GM19463 (cell line): Measurements from ENCODE around the gene HOXB3.

Source experiments
- ATAC-seq: cut with Tn5 transposase; IDR thresholded peaks from one replicate; pipeline ENCODE4 v1.9.1; 2021; ENCODE audit warnings: mild to moderate bottlenecking, moderate library complexity; ENCODE audit not compliant: unreplicated experiment

HOXB3 gene

DNA sequence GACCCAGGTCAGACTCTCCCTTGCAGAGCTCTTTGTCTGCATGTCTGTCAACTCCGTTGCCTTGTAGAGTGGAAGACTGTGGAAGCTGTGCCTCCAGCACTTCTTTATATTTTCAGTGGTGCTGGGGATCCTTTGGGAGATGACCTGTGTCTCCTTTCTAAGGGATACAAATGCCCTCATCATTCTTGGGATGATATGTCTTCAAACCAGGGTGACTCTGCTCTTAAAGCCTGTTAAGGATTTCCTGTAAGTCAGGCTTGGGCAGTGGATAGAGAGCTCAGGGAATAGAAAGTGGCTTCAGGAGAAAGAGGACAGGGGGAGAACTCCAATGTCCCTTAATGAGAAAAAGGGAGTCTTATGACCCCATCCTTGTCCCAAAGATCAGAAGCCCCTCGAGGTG lies 1.5 kb downstream of the HOXB3 start:
- ATAC-seq, result no peak

DNA sequence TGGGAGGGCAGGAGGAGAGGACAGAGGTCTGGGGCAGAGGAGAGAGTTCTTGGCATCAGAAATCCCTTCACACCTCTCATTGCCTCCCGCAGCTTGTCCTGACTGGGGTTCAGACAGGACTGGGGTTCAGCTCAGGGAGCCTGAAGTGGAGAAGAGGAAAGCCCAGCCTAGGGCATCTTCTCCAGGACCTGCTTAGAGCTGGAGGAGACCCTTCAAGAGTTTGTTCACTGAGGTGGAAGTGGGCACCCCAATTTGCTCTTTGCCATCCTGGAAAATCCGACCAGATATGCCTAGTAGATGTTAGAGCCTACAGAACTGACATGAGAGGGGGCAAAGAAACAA lies 2.0 kb downstream of the HOXB3 start:
- no peak for ATAC-seq

- ATAC-seq, result no peak
These were observed 2.6 kb downstream of the HOXB3 start for GRCh38 chr17:48587276-48588073.

- no peak for ATAC-seq
These were observed 3.4 kb downstream of the HOXB3 start for GRCh38 chr17:48586355-48587258.

DNA sequence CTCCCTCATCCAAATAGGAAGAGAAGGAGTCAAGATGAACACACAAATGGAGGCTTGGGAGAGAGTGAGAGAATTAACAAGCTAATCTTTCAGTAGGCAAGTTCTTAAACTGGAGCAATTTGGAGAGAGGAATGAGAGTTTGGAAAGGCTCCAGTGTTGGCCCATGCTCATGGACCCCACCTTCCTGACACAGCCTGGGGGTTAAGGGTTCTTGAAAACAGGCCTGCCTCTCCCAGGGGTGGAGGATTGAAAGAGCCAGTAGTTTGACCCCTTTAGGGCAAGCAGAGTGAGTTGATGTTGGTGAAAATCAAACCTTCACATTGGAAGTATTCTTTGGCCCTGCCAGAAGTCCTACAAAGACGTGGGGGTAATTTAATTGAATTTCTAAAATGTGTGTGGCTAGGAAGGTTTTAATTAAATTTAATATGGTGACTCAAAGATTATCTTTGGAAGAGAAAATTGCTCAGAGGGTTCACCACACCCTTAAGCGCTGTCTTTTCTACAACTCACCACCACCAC lies 5.8 kb downstream of the HOXB3 start:
- ATAC-seq, result no peak

- no peak for ATAC-seq
These were observed 6.3 kb downstream of the HOXB3 start for GRCh38 chr17:48583708-48584222.

DNA sequence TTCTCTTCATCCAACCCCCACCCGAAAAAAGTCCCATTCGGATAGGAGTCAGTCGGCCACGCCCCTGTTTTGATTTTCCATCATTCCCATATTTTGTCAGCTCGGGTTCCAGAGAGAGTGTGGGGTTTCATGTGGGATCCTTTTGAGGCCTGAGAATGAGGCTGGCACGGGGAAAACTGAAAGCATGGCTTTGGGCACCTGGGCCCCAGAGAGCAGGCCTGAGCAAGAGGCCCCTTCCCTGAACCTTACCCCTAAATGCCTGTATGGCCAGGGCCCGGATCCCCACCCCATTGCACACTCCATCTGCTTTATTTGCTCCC lies 7.3 kb downstream of the HOXB3 start:
- no peak for ATAC-seq

GRCh38 chr17:48579760-48580554 lies 10.1 kb downstream of the HOXB3 start:
- ATAC-seq, result no peak

DNA sequence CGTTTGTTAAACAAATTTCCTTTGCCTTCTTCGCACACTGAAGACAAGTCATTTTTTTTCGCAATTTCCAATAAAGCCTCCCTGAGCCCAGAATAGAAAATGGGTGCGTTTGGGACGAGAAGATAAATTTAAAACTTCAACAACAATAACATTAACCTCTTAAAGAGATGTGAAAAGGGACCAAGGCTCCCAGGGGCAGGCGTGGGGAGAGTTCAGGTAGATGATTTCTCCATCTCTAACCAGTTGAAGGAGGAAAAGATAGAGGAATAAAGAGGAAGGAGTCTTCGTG lies 10.6 kb downstream of the HOXB3 start:
- no peak for ATAC-seq

DNA sequence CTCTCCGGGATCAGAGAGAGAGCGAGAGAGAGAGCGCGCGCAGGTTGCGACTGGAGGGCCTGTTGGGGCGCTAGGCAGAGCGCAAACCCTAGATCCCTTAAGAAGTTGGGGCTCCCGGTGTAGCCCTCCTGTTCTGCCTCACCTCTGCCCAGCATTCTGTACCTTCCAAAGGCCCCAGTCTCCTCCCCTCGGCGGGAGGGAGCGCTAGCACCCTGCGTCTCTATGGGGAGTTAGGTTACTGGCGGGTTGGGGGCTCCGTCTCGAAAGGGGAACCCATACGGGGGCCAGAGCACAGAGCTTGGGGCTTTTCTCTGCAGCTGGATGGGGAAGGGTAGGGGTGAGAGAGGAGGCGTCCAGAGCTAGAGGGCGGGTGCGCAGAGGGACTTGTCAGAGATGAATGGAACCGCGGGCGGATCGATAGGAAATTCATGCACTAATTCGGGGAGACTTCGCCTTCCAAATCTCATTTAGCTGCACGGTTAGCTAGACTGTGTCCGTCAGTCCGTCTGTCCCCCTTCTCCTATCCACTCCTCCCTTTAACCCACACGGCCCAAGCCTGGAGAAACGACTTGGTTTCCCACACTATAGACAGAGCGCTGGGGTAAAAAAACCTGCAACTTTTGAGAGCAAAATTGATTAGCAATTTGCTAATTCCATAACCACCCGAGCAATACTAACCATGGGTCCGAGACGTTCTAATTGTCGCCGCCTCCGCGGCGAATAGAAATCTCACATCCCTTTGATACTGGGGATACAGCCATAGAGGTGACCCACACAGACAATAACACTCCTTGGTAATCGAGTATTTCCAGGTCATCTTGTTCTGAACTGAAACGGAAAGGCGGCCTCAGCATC lies 11.2 kb downstream of the HOXB3 start:
- peak; percentile 34 for ATAC-seq

GRCh38 chr17:48577946-48578615 lies 12.0 kb downstream of the HOXB3 start, which contains the start of gene HOXB4:
Gene HOXB4, minus strand, starts transcription at chr17:48578350. Its CDS starts 31 bp downstream, at chr17:48578319.
- ATAC-seq, result peak; percentile 44

DNA sequence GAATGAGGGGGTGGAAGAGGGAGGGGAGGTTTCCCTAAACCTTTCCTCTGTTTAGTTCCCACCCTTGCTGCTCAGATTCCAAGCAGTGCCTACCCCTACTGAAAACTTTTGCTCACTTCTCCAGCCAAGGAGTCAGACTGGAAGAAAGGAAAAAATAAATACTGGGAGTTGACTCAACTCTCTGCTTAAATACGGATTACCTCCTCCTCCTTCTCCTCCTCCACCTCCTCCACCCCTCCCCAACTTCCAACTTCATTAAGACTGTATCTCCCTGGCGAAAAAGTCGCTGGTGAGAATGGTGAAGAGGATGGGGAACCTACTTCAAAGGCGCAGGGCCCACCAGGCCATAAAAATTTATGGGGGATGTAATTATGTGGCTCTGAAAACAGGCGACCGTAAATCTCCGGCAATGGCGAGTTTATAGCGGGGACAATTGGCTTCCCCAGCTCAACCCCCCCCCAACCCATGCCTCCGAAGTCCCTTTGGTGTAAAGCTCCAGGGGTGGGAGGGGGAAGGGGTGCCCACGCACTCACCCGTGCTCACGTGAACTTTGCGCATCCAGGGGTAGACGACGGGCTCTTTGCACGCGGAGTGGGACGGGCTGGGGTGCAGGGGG lies 12.6 kb downstream of the HOXB3 start:
- no peak for ATAC-seq

DNA sequence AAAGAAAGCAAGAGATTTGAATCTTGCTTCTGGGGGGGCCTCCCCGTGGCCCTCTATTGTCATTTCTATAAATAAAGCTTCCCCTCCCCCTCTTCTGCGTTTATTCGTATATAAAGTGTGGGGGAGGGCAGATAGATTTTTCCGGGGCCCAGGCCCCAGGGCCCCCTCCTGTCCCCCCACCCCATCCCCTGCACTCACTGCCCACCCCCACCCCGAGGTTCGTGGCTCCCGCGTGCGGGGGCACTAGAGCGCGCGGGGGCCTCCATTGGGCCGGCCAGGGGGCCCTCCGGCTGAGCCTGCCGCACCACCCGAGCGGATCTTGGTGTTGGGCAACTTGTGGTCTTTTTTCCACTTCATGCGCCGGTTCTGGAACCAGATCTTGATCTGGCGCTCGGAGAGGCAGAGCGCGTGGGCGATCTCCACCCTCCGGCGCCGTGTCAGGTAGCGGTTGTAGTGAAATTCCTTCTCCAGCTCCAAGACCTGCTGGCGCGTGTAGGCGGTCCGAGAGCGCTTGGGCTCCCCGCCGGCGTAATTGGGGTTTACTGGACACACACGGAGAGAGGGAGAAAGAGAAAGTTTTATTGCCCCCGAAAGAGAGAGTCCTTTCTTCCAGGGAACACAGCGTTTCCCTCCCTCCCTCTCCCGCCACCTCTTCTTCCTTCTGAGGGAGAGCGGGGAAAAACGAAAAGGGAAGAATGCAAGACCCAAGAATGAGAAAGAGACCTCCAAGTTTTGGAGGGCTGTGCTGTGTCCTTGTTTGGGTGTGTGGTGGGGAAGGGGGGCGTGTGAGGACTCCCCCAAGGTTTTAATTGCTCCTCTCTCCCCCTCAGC lies 13.3 kb downstream of the HOXB3 start:
- ATAC-seq, result no peak

DNA sequence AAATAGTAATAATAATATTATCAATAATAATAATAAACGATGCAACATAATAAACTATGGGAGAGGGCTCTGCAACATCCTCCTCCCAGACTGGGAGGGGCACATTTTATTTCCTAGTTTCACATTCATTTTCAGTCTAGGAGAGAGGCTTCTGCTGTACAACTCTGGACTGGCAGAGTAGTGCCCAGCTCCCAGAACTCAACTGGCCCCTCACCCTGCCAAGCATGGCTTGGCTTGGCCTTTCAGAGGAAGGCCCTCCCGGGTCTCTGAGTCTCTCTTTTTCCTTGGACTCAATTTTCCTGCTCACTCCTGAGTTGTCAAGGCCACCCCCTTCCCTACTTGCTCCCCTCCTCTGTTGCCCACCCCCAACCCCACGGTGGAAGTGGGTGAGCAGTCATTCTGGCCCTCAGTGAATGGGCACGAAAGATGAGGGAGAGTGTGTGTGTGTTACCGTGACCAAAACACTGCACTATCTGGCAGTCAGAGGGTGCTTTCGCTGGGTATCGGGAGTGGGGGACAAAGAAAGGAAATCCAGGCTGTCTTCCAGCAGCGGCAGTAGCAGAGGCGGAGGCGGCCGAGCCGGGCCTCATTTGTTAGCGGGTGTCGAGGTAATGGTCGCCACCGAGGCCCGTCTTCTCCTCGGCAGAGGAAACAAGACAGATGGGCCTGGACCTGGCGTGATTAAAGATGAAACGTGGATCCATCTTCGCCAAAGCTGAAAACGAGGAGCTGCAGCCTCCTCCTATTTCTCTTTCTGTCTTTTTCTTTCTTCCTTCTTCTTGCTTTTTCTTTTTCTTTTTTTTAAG lies 14.2 kb downstream of the HOXB3 start:
- ATAC-seq, result no peak

DNA sequence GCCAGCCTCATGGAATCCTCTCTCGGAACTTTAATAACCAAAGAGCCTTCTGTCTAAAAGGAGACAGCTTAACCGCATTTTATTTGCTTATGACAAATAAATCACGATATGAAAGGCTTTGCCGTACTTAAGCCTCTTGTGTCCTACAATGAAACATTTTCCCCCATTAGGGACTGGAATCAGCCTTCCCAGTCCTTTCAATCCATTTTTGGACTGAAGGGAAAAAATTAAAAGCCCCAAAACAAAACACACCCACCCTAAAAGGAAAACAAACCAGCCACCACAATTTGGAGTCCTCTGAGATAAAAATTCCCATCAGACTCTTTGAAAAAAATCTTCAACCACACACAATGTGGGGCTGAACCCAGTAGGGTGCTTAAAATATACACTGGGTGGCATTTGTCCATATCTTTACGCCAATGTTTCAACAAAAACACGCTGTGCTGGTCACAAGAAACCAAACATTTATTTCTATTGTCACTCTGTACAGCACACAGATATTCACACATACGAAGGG lies 14.9 kb downstream of the HOXB3 start:
- no peak for ATAC-seq

- ATAC-seq, result no peak
These were observed 15.5 kb downstream of the HOXB3 start for GRCh38 chr17:48574505-48575065.

- ATAC-seq, result no peak
These were observed 18.1 kb downstream of the HOXB3 start for GRCh38 chr17:48571826-48572417.
